Epidermal melanocyte (primary cell): ENCODE data around the gene ACTC1.
"Not testable (repeated sequence)": the region's sequence is repeated elsewhere in the genome, so short reads cannot be mapped to it uniquely, and the experiment has no call there.

Source experiments
- DNase-seq: peaks from one replicate; pipeline ENCODE4 v3.0.0; 2011; ENCODE audit warnings: low spot score; ENCODE audit not compliant: insufficient read length

The ACTC1 gene

DNA sequence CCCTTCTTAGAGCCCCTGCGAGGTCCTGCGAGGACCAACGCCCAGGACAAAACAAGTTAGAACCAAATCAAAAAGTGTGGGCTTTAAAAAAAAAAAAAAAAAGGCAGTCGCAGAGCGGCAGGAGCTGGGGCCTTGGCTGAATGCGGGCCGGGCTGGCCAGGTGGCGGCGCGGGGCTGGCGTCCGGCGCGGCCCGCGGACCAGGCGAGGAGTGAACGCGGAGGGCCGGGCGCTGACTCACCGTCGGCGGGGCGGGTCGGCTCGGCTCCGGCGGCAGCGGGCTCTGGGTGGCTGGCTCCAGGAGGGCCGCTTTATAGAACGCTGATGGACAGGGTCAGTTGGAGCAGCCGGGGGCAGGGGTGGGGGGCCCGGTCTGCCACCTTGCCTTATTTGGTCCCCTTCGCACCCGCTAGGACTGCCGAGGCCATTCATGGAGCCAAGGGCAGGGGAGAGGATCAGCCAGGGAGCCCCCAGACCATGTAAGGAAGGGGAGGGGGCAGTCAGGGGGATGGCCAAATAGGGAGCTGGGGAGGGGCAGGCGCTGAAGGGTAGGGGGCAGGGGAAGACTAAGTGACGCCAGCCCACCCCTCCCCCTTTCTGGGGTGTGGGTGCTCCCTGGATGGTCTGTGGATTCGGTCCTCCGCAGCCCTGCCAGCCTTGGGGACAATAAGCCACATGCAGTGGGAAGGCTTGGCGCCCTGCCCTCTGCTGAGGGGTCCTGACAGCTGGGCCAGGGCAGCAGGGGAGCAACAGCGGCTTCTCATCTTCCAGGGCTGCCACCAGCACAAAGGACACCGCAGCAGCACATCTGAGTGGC lies at the start of gene ACTC1:
ACTC1 (minus strand) TSS at position 283 of the 815 bp plus-strand sequence. CDS start 741 bp downstream, outside the sequence.
- DNase-seq, result no peak

DNA sequence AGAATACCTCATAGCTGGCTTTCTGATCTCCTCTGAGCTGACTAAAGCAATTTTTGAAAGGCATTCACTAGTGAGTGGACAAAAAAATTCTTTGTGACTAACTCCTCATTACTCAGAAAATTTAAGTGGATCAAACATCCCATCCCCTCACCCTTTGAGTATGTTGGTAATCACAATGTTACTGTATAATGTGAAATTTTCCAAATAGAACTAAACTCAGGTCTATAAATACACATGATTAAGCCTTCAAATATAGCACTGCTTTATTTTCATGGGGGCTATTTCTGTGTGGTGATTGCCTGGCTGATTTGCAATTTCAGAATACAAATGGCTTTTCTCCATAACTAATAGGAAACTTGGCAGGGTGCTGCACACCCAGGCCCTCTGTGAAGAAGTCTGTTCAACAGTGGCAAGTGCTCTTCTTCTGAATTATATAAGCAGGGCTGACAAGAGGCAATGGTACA lies 45.9 kb upstream of the ACTC1 start:
- no peak for DNase-seq

DNA sequence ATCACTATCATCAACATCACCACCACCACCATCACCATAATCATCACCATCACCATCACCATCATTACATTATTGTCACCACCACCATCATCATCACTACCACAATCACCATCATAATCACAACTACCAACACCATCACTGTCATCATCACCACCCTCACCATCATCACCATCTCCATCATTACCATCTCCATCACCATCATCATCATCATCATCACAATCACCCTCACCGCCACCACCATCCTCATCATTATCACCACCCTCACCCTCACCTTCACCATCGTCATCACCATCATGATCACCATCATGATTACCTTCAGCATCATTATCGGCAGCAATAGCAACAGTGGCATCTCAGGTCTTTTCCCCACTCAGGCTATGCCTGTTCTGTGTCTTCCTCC lies 42.9 kb upstream of the ACTC1 start:
- no peak for DNase-seq

GRCh38 chr15:34837246-34838016 lies 42.1 kb upstream of the ACTC1 start:
- DNase-seq, result no peak

- DNase-seq, result no peak
Measured at GRCh38 chr15:34828145-34828911, 33.0 kb upstream of the ACTC1 start.

DNA sequence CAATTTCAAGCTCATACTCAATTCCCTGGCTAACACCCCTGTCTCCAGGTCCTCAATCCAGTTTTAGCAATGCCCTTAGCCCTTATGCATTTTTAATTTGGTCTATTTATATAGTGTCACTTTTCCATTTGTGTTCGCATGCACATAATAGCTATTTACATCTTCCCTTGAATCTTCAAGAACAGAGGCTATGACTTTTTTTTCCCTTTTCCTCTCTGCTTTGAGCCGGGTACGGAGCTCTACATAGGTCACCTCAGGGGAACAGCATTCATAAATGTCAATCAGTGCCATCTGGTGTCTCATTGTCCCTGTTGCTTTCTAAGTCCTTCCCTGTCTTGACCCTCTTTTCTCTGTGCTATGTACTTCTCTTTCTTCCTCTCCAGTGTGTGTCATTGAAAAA lies 26.5 kb upstream of the ACTC1 start:
- DNase-seq, result no peak

DNA sequence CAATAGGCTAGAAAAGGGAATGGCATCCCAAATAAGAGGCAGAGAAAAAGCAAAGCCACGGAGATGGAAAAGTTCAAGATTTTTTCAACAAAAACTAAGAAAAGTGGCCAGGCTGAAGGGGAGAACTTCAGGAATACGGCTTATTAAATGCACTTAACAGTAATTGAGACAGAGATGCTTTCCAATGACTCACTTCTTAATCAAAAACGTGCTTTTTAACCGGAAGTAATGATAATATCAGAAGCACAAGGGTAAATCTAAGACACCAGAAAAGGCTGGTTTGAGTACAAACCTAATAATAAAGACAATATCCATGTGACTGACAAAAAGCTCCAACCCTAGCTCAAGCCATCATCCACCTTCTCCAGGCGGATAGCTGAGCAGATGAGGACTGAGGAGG lies 24.8 kb upstream of the ACTC1 start:
- no peak for DNase-seq

DNA sequence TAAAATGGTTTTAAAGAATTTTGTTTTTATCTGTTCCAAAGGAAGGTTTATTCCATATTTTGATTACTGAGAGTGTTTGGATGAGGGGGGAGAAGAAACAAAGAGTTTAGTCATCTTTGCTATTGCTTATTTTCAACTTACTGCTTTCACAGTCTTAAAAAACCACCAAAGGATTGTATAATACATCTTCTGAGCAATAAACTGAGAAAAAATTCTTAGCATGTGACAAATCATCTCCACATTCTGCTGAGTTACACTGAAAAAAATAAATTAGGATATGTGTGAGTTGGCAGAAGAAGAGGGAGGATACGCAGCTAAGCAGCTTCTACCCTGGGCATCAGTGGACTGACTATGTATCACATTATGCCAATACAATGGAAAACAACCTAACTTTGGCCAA lies 23.2 kb upstream of the ACTC1 start:
- no peak for DNase-seq

GRCh38 chr15:34815836-34816235 lies 20.5 kb upstream of the ACTC1 start:
- no peak for DNase-seq

DNA sequence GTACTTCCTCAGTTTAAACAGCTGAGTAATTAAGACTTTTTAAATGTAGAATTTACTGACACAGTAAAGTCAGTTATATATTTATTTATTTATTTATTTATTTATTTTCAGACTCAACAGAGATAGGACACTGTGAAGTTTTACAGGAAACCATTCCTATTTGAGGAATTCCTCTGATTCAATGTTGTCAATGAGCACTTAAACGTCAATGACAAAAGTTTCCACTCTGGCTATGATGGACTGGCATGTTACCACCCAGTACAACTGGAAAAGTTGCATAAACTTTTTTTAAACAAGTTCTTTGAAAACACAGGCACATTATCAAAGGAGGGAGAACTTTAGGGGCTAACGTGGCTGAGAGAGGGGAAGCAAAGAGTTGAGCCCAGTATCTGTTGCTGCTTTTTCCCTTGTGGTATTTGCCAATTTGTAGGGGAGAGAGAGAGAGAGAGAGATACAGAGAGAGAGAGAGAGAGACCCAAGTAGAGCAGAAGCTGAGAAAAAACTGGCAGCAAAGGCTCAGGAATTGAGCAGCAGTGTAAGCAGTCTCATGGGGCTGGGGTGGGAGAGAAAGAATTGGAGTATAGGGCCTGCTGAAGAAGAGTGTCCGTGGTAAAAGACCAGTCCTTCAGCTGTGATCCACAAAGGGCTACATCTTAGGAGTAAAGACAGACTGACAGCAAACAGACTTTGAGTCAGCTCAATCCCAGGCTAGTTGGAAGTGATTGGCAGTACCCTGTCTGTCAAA lies 18.3 kb upstream of the ACTC1 start:
- DNase-seq, result no peak

DNA sequence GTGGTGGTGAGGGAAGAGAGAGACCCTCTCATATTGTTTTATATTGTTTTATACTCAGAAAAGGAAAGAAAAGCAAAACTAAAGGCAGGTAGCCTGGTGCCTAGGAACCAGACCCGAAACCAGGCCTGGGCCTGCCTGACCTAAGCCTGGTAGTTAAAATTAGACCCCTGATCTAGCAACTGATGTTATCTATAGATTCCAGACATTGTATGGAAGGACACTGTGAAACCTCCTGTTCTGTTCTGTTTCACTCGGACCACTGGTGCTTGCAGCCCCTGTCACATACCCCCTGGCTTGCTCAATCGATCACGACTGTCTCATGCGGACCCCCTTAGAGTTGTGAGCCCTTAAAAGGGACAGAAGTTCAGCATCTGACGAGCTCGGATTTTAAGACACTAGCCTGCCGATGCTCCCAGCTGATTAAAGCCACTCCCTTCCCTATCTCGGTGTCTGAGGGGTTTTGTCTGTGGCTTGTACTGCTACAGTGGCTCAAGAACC lies 17.6 kb upstream of the ACTC1 start:
- not testable (repeated sequence) for DNase-seq

DNA sequence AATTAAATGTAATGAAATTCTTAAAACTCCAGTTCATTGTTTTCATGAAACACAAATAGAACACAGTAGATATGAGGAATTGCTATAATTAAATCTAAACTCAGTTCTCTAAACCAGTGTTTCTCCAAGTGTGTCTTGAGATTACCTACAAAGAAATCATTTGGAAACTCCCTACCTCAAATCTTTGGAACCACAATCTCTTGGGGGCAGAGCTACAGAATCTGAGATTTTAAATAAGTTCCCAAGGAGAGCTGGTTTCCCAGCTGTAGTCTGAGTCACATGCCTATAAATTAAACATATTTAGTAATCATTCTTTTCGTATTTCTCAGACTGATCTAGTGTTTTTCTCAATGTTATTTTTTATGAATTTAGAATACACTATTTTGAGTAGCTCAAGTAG lies 17.0 kb upstream of the ACTC1 start:
- no peak for DNase-seq

DNA sequence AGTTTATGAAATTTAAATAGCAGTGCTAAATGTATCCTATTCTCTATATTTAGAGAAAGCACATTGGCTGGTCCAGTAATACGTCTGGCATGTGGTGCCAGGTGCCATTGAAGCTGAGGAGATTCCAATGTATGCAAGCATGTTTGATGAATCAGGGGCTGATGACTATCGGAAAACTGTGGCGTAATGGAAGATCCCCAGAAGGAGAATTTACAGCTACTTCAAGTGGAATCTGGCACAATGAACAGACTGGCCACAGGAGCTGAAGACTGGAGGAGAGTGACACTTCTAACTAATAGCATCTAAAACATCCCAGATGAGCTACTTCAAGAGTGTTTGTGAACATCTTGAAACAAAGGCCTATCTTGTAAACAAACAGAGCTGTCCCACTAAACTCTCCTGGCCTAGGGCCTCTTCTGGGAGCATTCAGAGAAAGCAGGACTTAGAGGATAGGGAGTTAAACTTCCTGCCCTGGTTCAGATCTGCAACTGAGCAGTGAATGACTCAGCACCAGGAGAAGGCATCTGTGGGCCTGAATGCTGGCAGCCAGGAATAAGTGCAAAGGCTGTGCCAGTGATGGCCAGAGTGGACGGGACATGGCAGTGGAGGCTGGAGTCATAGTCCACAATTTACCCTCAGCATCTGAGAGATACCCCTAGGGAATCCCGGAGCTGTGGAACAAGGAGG lies 15.2 kb upstream of the ACTC1 start:
- no peak for DNase-seq

GRCh38 chr15:34809186-34809585 lies 13.8 kb upstream of the ACTC1 start:
- no peak for DNase-seq

- no peak for DNase-seq
Measured at GRCh38 chr15:34808016-34808415, 12.7 kb upstream of the ACTC1 start.

- DNase-seq, result not testable (repeated sequence)
Measured at GRCh38 chr15:34807241-34807640, 11.9 kb upstream of the ACTC1 start.

- DNase-seq, result no peak
Measured at GRCh38 chr15:34804776-34805175, 9.4 kb upstream of the ACTC1 start.

- no peak for DNase-seq
Measured at GRCh38 chr15:34804113-34804512, 8.8 kb upstream of the ACTC1 start.

GRCh38 chr15:34802803-34803750 lies 7.7 kb upstream of the ACTC1 start:
- no peak for DNase-seq
